ENCODE results near the gene DNAH14. TPM values are rescaled to one million over a fixed set of nuclear protein-coding genes. Genes with fewer than 3 reads are reported as not detected.

Gene DNAH14
- total RNA-seq, 2 experiments from 2014 or later = not detected

DNA sequence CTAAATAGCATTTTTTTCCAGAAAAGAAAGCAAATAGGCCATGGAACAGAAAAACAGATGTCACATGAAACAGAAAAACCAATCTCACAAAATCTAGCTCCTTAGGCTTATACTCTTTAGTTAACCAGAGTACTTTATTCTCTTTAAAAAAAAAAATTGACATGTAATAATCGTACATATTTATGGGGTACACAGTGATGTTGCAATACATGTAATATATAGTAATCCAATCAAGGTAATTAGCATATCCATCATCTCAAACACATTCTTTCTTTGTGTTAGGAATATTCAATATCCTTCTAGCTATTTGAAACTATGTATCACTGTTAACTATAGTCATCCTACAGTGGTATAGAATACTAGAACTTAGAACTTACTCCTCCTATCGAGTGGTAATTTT, 478.3 kb downstream of the DNAH14 start:
- ChIA-PET POLR2A (interaction anchor here (0.6 to 1.7 kb wide), 2 partner anchors 17 kb away, joined by 4 read pairs; no protein-coding TSS in a partner anchor), CTCF (no interaction called here)
- Mint-ChIP-seq H3K27me3 (ENCODE audit: low read depth) (no peaks in the 10 kb centered on the region), H3K36me3 (ENCODE audit: low read depth) (peaks cover 78% of the 10 kb centered on the region), H3K27ac (no peak overlapping the region), H3K4me1 (ENCODE audit: low read depth) (no peaks in the 10 kb centered on the region), H3K4me3 (no peak overlapping the region), H3K9me3 (ENCODE audit: insufficient read depth) (no peaks in the 10 kb centered on the region)
- ATAC-seq = no peak
- no peak for DNase-seq

DNA sequence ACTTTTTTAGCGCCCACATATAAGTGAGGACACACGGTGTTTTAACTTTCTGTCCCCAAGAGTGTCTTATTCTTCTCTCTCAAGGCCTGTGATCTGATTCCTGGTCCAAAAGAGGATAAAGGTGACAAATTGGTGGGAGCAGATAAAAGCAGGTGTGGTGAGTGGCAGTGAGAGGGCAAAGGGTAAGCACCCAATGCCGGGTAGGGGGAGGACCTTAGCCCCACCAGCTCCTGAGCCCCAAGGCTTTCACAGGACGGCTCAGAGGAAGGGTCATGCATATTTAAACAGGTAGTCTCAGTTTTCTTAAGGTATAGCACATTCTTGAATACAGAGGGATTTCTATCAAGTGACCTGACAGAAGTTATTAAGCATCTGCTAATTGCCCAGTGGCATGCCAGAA, 478.8 kb downstream of the DNAH14 start:
- H3K9me3 Mint-ChIP-seq (ENCODE audit: insufficient read depth) = no peaks in the 10 kb centered on the region
- POLR2A ChIA-PET = interaction anchor here (0.6 kb wide), 1 partner anchor 17 kb away, joined by 4 read pairs; no protein-coding TSS in a partner anchor
- peaks cover 79% of the 10 kb centered on the region for H3K36me3 Mint-ChIP-seq (ENCODE audit: low read depth)
- CTCF ChIA-PET = no interaction called here
- H3K4me1 Mint-ChIP-seq (ENCODE audit: low read depth) = no peaks in the 10 kb centered on the region
- no peak overlapping the region for H3K27ac Mint-ChIP-seq
- DNase-seq (no peak), ATAC-seq (no peak)
- no peak overlapping the region for H3K4me3 Mint-ChIP-seq
- no peaks in the 10 kb centered on the region for H3K27me3 Mint-ChIP-seq (ENCODE audit: low read depth)

- H3K27ac Mint-ChIP-seq = no peak overlapping the region
- H3K27me3 Mint-ChIP-seq (ENCODE audit: low read depth) = no peaks in the 10 kb centered on the region
- H3K4me1 Mint-ChIP-seq (ENCODE audit: low read depth) = no peaks in the 10 kb centered on the region
- ChIA-PET POLR2A (interaction anchor here (1.1 kb wide), 1 partner anchor 52 kb away, joined by 3 read pairs; no protein-coding TSS in a partner anchor), CTCF (interaction anchor here (0.6 kb wide), 1 partner anchor 10 kb away, joined by 3 read pairs; no protein-coding TSS in a partner anchor)
- no peak overlapping the region for H3K4me3 Mint-ChIP-seq
- no peaks in the 10 kb centered on the region for H3K9me3 Mint-ChIP-seq (ENCODE audit: insufficient read depth)
- ATAC-seq = no peak
- H3K36me3 Mint-ChIP-seq (ENCODE audit: low read depth) = peaks cover 80% of the 10 kb centered on the region
- DNase-seq = no peak
Observed at GRCh38 chr1:225409051-225409450, 479.6 kb downstream of the DNAH14 start.

- no peak overlapping the region for H3K4me3 Mint-ChIP-seq
- no peaks in the 10 kb centered on the region for H3K27me3 Mint-ChIP-seq (ENCODE audit: low read depth)
- H3K36me3 Mint-ChIP-seq (ENCODE audit: low read depth) = peaks cover 83% of the 10 kb centered on the region
- no peaks in the 10 kb centered on the region for H3K9me3 Mint-ChIP-seq (ENCODE audit: insufficient read depth)
- no peak overlapping the region for H3K27ac Mint-ChIP-seq
- ATAC-seq (no peak), DNase-seq (no peak)
- CTCF ChIA-PET = no interaction called here
- H3K4me1 Mint-ChIP-seq (ENCODE audit: low read depth) = no peaks in the 10 kb centered on the region
- POLR2A ChIA-PET = interaction anchor here (1.1 kb wide), 2 partner anchors 15 to 51 kb away, joined by 3 read pairs; no protein-coding TSS in a partner anchor
Observed at GRCh38 chr1:225410036-225410435, 480.6 kb downstream of the DNAH14 start.

DNA sequence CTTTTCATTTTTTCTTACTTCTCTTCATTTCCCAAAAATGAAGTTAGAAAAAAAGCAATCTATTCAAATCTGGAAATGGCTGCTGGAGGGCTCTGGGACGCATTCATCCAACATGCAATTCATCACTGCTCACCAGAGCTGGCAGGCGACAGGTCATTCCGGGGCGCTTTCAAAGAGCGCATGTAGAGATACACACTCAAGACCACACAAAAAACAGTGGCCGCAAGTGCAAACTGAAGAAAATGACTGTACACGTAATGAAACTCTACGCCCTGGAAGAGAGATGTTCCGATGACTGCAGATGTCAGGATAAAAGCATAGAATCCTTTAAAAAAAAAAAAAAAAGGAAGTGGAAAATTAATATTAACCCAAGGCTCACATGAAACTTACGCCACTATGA, 482.8 kb downstream of the DNAH14 start:
- Mint-ChIP-seq H3K36me3 (ENCODE audit: low read depth) (peaks cover 82% of the 10 kb centered on the region), H3K27me3 (ENCODE audit: low read depth) (no peaks in the 10 kb centered on the region), H3K27ac (no peak overlapping the region), H3K4me1 (ENCODE audit: low read depth) (no peaks in the 10 kb centered on the region), H3K9me3 (ENCODE audit: insufficient read depth) (no peaks in the 10 kb centered on the region), H3K4me3 (no peak overlapping the region)
- ATAC-seq (no peak), DNase-seq (no peak)
- POLR2A ChIA-PET = no interaction called here
- CTCF ChIA-PET = no interaction called here

DNA sequence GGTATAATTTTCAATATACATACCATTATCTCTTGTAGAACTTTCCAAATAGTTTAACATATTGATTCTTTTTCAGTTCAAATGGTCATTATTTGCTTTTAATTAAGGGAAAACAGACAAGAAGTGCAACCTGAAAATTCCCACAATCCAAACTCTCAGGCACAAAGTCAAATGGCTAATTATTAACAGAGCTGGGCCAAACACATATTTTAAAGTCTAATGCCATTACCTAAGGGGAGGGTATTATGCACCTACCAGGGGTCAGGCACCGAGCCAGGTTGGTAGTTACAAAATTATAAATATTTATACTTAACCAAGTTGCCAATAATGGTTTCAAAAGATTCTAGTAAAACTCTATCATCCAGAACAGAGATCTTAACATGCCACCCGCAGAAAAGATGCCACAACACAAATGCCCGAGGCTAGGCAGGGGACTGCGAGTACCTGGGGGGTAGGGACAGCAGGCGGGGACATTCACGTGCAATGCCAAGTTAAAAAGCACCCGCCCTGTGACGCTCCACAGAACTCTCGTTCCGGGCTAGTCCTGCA, 483.4 kb downstream of the DNAH14 start:
- ChIA-PET CTCF (no interaction called here), POLR2A (interaction anchor here (0.6 kb wide), 1 partner anchor 29 kb away, joined by 3 read pairs; no protein-coding TSS in a partner anchor)
- ATAC-seq (no peak), DNase-seq (no peak)
- no peaks in the 10 kb centered on the region for H3K4me1 Mint-ChIP-seq (ENCODE audit: low read depth)
- H3K4me3 Mint-ChIP-seq = no peak overlapping the region
- H3K9me3 Mint-ChIP-seq (ENCODE audit: insufficient read depth) = no peaks in the 10 kb centered on the region
- H3K27ac Mint-ChIP-seq = no peak overlapping the region
- peaks cover 85% of the 10 kb centered on the region for H3K36me3 Mint-ChIP-seq (ENCODE audit: low read depth)
- no peaks in the 10 kb centered on the region for H3K27me3 Mint-ChIP-seq (ENCODE audit: low read depth)

GRCh38 chr1:225413708-225414375, 484.4 kb downstream of the DNAH14 start:
- Mint-ChIP-seq H3K27ac (no peak overlapping the region), H3K4me1 (ENCODE audit: low read depth) (peaks cover 1% of the 10 kb centered on the region), H3K9me3 (ENCODE audit: insufficient read depth) (no peaks in the 10 kb centered on the region), H3K27me3 (ENCODE audit: low read depth) (no peaks in the 10 kb centered on the region), H3K36me3 (ENCODE audit: low read depth) (peaks cover 86% of the 10 kb centered on the region), H3K4me3 (no peak overlapping the region)
- DNase-seq (no peak), ATAC-seq (no peak)
- ChIA-PET CTCF (interaction anchor here (0.7 to 2.1 kb wide), 2 partner anchors 11 kb away, joined by 3 to 6 read pairs; no protein-coding TSS in a partner anchor), POLR2A (interaction anchor here (0.6 to 2.1 kb wide), 2 partner anchors 13 to 30 kb away, joined by 3 to 7 read pairs; no protein-coding TSS in a partner anchor)

GRCh38 chr1:225415307-225415706, 485.8 kb downstream of the DNAH14 start:
- ATAC-seq (no peak), DNase-seq (no peak)
- Mint-ChIP-seq H3K27me3 (ENCODE audit: low read depth) (no peaks in the 10 kb centered on the region), H3K4me3 (no peak overlapping the region), H3K9me3 (ENCODE audit: insufficient read depth) (no peaks in the 10 kb centered on the region), H3K4me1 (ENCODE audit: low read depth) (peaks cover 2% of the 10 kb centered on the region), H3K27ac (no peak overlapping the region), H3K36me3 (ENCODE audit: low read depth) (peaks cover 80% of the 10 kb centered on the region)
- ChIA-PET POLR2A (interaction anchor here (1.0 to 2.1 kb wide), 2 partner anchors 12 to 559 kb away, joined by 3 to 7 read pairs; no protein-coding TSS in a partner anchor), CTCF (interaction anchor here (1.0 to 2.1 kb wide), 4 partner anchors 10 to 29 kb away, joined by 3 to 6 read pairs (median 4); no protein-coding TSS in a partner anchor)

DNA sequence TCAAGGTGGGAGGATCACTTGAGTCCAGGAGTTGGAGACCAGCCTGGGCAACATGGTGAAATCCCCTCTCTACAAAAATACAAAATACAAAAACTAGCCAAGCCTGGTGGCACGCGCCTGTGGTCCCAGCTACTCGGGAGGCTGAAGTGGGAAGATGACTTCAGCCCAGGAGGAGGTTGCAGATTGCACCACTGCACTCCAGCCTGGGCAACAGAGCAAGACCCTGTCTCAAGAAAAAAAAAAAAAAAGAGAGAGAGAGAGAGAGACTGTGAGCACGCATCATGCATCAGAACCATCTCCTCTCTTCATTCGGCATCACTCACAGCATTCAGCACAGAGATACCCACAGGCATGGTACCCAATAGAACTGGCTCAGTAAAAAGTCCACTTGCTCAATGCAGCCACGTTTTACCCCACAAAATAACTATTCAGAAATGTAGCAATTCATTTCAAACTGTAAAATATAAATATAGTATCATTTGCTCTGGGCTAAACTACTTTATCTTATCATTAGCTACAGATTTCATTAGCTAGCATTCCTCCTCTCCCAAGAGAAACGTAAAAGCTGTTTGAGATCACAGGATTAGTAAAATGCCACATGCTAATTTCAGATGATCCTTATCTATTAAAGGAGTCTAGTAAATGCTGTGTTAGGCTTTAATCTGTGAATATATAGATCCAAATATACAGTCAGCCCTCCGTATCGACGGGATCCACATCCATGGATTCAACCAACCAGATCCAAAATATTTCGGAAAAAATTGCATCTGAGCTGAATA, 486.7 kb downstream of the DNAH14 start:
- CTCF ChIA-PET = interaction anchor here (1.0 to 2.1 kb wide), 3 partner anchors 9 to 13 kb away, joined by 3 to 6 read pairs (median 4); no protein-coding TSS in a partner anchor
- peaks cover 78% of the 10 kb centered on the region for H3K36me3 Mint-ChIP-seq (ENCODE audit: low read depth)
- no peaks in the 10 kb centered on the region for H3K9me3 Mint-ChIP-seq (ENCODE audit: insufficient read depth)
- no peaks in the 10 kb centered on the region for H3K27me3 Mint-ChIP-seq (ENCODE audit: low read depth)
- peaks cover 2% of the 10 kb centered on the region for H3K4me1 Mint-ChIP-seq (ENCODE audit: low read depth)
- ATAC-seq = no peak
- no peak overlapping the region for H3K4me3 Mint-ChIP-seq
- H3K27ac Mint-ChIP-seq = no peak overlapping the region
- no peak for DNase-seq
- POLR2A ChIA-PET = interaction anchor here (2.1 to 3.0 kb wide), 2 partner anchors 11 kb away, joined by 7 to 16 read pairs; partner anchors contain the start of gene LBR

- no peak for DNase-seq
- ChIA-PET CTCF (interaction anchor here (2.0 kb wide), 1 partner anchor 22 kb away, joined by 8 read pairs; no protein-coding TSS in a partner anchor), POLR2A (interaction anchor here (1.1 to 3.0 kb wide), 2 partner anchors 10 to 49 kb away, joined by 3 to 16 read pairs; partner anchors contain the start of gene LBR)
- Mint-ChIP-seq H3K4me1 (ENCODE audit: low read depth) (peaks cover 14% of the 10 kb centered on the region), H3K36me3 (ENCODE audit: low read depth) (peaks cover 77% of the 10 kb centered on the region), H3K4me3 (no peak overlapping the region), H3K9me3 (ENCODE audit: insufficient read depth) (no peaks in the 10 kb centered on the region), H3K27me3 (ENCODE audit: low read depth) (no peaks in the 10 kb centered on the region), H3K27ac (peak overlapping the region; percentile 42)
- no peak for ATAC-seq
Observed at GRCh38 chr1:225418059-225418458, 488.6 kb downstream of the DNAH14 start.

- H3K27ac Mint-ChIP-seq = peak overlapping the region; percentile 26
- ChIA-PET POLR2A (interaction anchor here (1.1 to 3.0 kb wide), 2 partner anchors 9 to 49 kb away, joined by 3 to 16 read pairs; partner anchors contain the start of gene LBR), CTCF (interaction anchor here (2.0 kb wide), 1 partner anchor 22 kb away, joined by 8 read pairs; no protein-coding TSS in a partner anchor)
- no peaks in the 10 kb centered on the region for H3K27me3 Mint-ChIP-seq (ENCODE audit: low read depth)
- no peak for DNase-seq
- H3K4me1 Mint-ChIP-seq (ENCODE audit: low read depth) = peaks cover 19% of the 10 kb centered on the region
- H3K9me3 Mint-ChIP-seq (ENCODE audit: insufficient read depth) = no peaks in the 10 kb centered on the region
- no peak for ATAC-seq
- no peak overlapping the region for H3K4me3 Mint-ChIP-seq
- H3K36me3 Mint-ChIP-seq (ENCODE audit: low read depth) = peaks cover 78% of the 10 kb centered on the region
Observed at GRCh38 chr1:225418598-225418997, 489.1 kb downstream of the DNAH14 start.

All from activated CD8-positive, alpha-beta T cell treated with anti-CD3 and anti-CD28 coated beads, Interleukin-2, amount 10 ng/mL, durations not matched to agents 7 days and 5 days (primary cell).